ENCODE results near the gene PITPNC1.
"Not testable (repeated sequence)": the region's sequence is repeated elsewhere in the genome, so short reads cannot be mapped to it uniquely, and the experiment has no call there.

Gene PITPNC1

GRCh38 chr17:67506966-67507365, 129.9 kb downstream of the PITPNC1 start:
- no peak for DNase-seq (ENCODE audit: low read depth in 4 of 4, low spot score in 1 of 4)

GRCh38 chr17:67509390-67510287, 132.6 kb downstream of the PITPNC1 start:
- no peak for DNase-seq (ENCODE audit: low read depth in 4 of 4, low spot score in 1 of 4)

- no peak for DNase-seq (ENCODE audit: low read depth in 4 of 4, low spot score in 1 of 4)
Observed at GRCh38 chr17:67511012-67511411, 133.9 kb downstream of the PITPNC1 start.

- DNase-seq (ENCODE audit: low read depth in 4 of 4, low spot score in 1 of 4) = no peak
Observed at GRCh38 chr17:67511804-67512203, 134.7 kb downstream of the PITPNC1 start.

- DNase-seq (ENCODE audit: low read depth in 4 of 4, low spot score in 1 of 4) = no peak
Observed at GRCh38 chr17:67514998-67515397, 137.9 kb downstream of the PITPNC1 start.

- DNase-seq (ENCODE audit: low read depth in 4 of 4, low spot score in 1 of 4) = no peak
Observed at GRCh38 chr17:67515490-67516083, 138.5 kb downstream of the PITPNC1 start.

GRCh38 chr17:67516571-67516970, 139.5 kb downstream of the PITPNC1 start:
- not testable (repeated sequence) for DNase-seq (ENCODE audit: low read depth in 4 of 4, low spot score in 1 of 4)

GRCh38 chr17:67517325-67517724, 140.2 kb downstream of the PITPNC1 start:
- no peak for DNase-seq (ENCODE audit: low read depth in 4 of 4, low spot score in 1 of 4)

- DNase-seq (ENCODE audit: low read depth in 4 of 4, low spot score in 1 of 4) = no peak
Observed at GRCh38 chr17:67518876-67519275, 141.8 kb downstream of the PITPNC1 start.

- no peak for DNase-seq (ENCODE audit: low read depth in 4 of 4, low spot score in 1 of 4)
Observed at GRCh38 chr17:67519801-67520251, 142.7 kb downstream of the PITPNC1 start.

- no peak for DNase-seq (ENCODE audit: low read depth in 4 of 4, low spot score in 1 of 4)
Observed at GRCh38 chr17:67520252-67520906, 143.3 kb downstream of the PITPNC1 start.

GRCh38 chr17:67520916-67521774, 144.1 kb downstream of the PITPNC1 start:
- DNase-seq (ENCODE audit: low read depth in 4 of 4, low spot score in 1 of 4) = no peak

GRCh38 chr17:67521775-67522069, 144.6 kb downstream of the PITPNC1 start:
- DNase-seq (ENCODE audit: low read depth in 4 of 4, low spot score in 1 of 4) = no peak

GRCh38 chr17:67523101-67523500, 146.0 kb downstream of the PITPNC1 start:
- DNase-seq (ENCODE audit: low read depth in 4 of 4, low spot score in 1 of 4) = no peak

- DNase-seq (ENCODE audit: low read depth in 4 of 4, low spot score in 1 of 4) = no peak
Observed at GRCh38 chr17:67525239-67526135, 148.4 kb downstream of the PITPNC1 start.

- DNase-seq (ENCODE audit: low read depth in 4 of 4, low spot score in 1 of 4) = no peak
Observed at GRCh38 chr17:67526700-67527099, 149.6 kb downstream of the PITPNC1 start.

GRCh38 chr17:67528751-67529436, 151.8 kb downstream of the PITPNC1 start:
- DNase-seq (ENCODE audit: low read depth in 4 of 4, low spot score in 1 of 4) = no peak

GRCh38 chr17:67531291-67531690, 154.2 kb downstream of the PITPNC1 start:
- DNase-seq (ENCODE audit: low read depth in 4 of 4, low spot score in 1 of 4) = no peak

GRCh38 chr17:67532326-67532871, 155.3 kb downstream of the PITPNC1 start:
- no peak for DNase-seq (ENCODE audit: low read depth in 4 of 4, low spot score in 1 of 4)
